ENCODE data around the gene FGF7. TPM values are rescaled to one million over a fixed set of nuclear protein-coding genes. Genes with fewer than 3 reads are reported as not detected.
"Not testable (repeated sequence)": the region's sequence is repeated elsewhere in the genome, so short reads cannot be mapped to it uniquely, and the experiment has no call there.

Gene FGF7
- polyA plus RNA-seq, 1 experiment, result 12.7 TPM

- no peak for DNase-seq (ENCODE audit: low read depth)
- TF ChIP-seq CTCF (IDR thresholded peaks at IDR 0.05; ENCODE audit: insufficient read depth, low read depth, low read length), result no peak
- CTCF ChIA-PET, result no interaction called here
- no peaks in the 10 kb centered on the region for H3K27me3 ChIP-seq (ENCODE audit: control insufficient read depth, insufficient read depth, low read length)
- no peaks in the 10 kb centered on the region for H3K36me3 ChIP-seq (ENCODE audit: control insufficient read depth, insufficient read depth, low read length)
- POLR2A ChIA-PET, result no interaction called here
- no peak overlapping the region for H3K4me3 ChIP-seq (ENCODE audit: low read depth, low read length)
These were observed 84.2 kb downstream of the FGF7 start for GRCh38 chr15:49507261-49507660.

- H3K36me3 ChIP-seq (ENCODE audit: control insufficient read depth, insufficient read depth, low read length); CTCF ChIA-PET; DNase-seq (ENCODE audit: low read depth); H3K4me3 ChIP-seq (ENCODE audit: low read depth, low read length); H3K27me3 ChIP-seq (ENCODE audit: control insufficient read depth, insufficient read depth, low read length); POLR2A ChIA-PET: not testable (repeated sequence)
These were observed 89.7 kb downstream of the FGF7 start for GRCh38 chr15:49512739-49513138.

GRCh38 chr15:49521802-49522201, 98.8 kb downstream of the FGF7 start:
- TF ChIP-seq CTCF (IDR thresholded peaks at IDR 0.05; ENCODE audit: insufficient read depth, low read depth, low read length), result no peak
- Histone ChIP-seq H3K4me3 (ENCODE audit: low read depth, low read length) (no peak overlapping the region), H3K36me3 (ENCODE audit: control insufficient read depth, insufficient read depth, low read length) (no peaks in the 10 kb centered on the region), H3K27me3 (ENCODE audit: control insufficient read depth, insufficient read depth, low read length) (no peaks in the 10 kb centered on the region)
- no peak for DNase-seq (ENCODE audit: low read depth)
- ChIA-PET POLR2A (no interaction called here), CTCF (interaction anchor here (0.6 to 1.0 kb wide), 2 partner anchors 12 to 26 kb away, joined by 3 read pairs; no protein-coding TSS in a partner anchor)

GRCh38 chr15:49528289-49528688, 105.2 kb downstream of the FGF7 start:
- no peak for DNase-seq (ENCODE audit: low read depth)
- H3K4me3 ChIP-seq (ENCODE audit: low read depth, low read length), result no peak overlapping the region
- POLR2A ChIA-PET, result no interaction called here
- CTCF ChIA-PET, result no interaction called here
- TF ChIP-seq CTCF (IDR thresholded peaks at IDR 0.05; ENCODE audit: insufficient read depth, low read depth, low read length), result no peak
- no peaks in the 10 kb centered on the region for H3K27me3 ChIP-seq (ENCODE audit: control insufficient read depth, insufficient read depth, low read length)
- H3K36me3 ChIP-seq (ENCODE audit: control insufficient read depth, insufficient read depth, low read length), result no peaks in the 10 kb centered on the region

GRCh38 chr15:49530092-49530491, 107.0 kb downstream of the FGF7 start:
- ChIA-PET CTCF (no interaction called here), POLR2A (no interaction called here)
- H3K4me3 ChIP-seq (ENCODE audit: low read depth, low read length), result no peak overlapping the region
- peak; percentile 20 for DNase-seq (ENCODE audit: low read depth)
- H3K27me3 ChIP-seq (ENCODE audit: control insufficient read depth, insufficient read depth, low read length), result no peaks in the 10 kb centered on the region
- TF ChIP-seq CTCF (IDR thresholded peaks at IDR 0.05; ENCODE audit: insufficient read depth, low read depth, low read length), result no peak
- no peaks in the 10 kb centered on the region for H3K36me3 ChIP-seq (ENCODE audit: control insufficient read depth, insufficient read depth, low read length)

Other genes starting within 250 kb of the FGF7 start
- gene FAM227B, start 197.6 kb downstream of the FGF7 start, polyA plus RNA-seq (2011; rRNA removed), result 5.0 and 8.4 TPM in 2 replicates
- gene DTWD1, start 197.8 kb downstream of the FGF7 start, polyA plus RNA-seq (2011; rRNA removed), result 30.6 and 52.7 TPM in 2 replicates

Measured in BJ (cell line).